Measurements from ENCODE around the gene RING1.

DNA sequence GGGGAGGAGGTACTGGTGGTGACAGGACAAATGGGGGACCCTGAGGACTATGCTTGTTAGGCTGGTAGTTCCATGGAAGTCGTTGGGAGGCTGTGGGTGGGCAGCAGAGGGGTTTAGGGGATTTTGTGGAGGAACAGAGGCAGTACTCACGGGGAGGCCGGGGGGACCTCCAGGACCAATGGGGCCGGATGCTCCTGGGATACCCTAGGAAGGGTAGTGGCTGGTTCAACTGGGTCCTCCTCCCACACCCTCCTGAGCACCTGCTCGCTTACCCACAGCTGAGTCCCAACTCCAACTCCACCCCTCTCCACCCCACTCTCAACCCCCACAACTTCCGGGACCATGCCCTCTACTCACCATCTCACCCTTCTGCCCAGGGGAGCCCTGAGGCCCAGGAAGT, 41.9 kb upstream of the RING1 start:
- TF ChIP-seq, protein P1, sequence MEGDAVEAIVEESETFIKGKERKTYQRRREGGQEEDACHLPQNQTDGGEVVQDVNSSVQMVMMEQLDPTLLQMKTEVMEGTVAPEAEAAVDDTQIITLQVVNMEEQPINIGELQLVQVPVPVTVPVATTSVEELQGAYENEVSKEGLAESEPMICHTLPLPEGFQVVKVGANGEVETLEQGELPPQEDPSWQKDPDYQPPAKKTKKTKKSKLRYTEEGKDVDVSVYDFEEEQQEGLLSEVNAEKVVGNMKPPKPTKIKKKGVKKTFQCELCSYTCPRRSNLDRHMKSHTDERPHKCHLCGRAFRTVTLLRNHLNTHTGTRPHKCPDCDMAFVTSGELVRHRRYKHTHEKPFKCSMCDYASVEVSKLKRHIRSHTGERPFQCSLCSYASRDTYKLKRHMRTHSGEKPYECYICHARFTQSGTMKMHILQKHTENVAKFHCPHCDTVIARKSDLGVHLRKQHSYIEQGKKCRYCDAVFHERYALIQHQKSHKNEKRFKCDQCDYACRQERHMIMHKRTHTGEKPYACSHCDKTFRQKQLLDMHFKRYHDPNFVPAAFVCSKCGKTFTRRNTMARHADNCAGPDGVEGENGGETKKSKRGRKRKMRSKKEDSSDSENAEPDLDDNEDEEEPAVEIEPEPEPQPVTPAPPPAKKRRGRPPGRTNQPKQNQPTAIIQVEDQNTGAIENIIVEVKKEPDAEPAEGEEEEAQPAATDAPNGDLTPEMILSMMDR (IDR thresholded peaks at IDR 0.05; ENCODE audit: insufficient read depth, low read length): no peak
- TF ChIP-seq POLR2AphosphoS5 (IDR thresholded peaks at IDR 0.05; ENCODE audit: low read depth) (no peak), REST (IDR thresholded peaks at IDR 0.05; ENCODE audit: insufficient replicate concordance, low read depth) (no peak), GABPA (IDR thresholded peaks at IDR 0.05; ENCODE audit: low read depth) (no peak)

All from HL-60 (cell line).